ENCODE data around the gene BAHCC1. TPM values are rescaled to one million over a fixed set of nuclear protein-coding genes. Genes with fewer than 3 reads are reported as not detected.

BAHCC1 gene
- total and polyA plus RNA-seq, 9 of the 15 experiments (the other 6 are each of a cell fraction or from before 2014, with no cell fraction given): 0.14 to 26.9 (median 5.0) TPM

- TF ChIP-seq, protein P1, sequence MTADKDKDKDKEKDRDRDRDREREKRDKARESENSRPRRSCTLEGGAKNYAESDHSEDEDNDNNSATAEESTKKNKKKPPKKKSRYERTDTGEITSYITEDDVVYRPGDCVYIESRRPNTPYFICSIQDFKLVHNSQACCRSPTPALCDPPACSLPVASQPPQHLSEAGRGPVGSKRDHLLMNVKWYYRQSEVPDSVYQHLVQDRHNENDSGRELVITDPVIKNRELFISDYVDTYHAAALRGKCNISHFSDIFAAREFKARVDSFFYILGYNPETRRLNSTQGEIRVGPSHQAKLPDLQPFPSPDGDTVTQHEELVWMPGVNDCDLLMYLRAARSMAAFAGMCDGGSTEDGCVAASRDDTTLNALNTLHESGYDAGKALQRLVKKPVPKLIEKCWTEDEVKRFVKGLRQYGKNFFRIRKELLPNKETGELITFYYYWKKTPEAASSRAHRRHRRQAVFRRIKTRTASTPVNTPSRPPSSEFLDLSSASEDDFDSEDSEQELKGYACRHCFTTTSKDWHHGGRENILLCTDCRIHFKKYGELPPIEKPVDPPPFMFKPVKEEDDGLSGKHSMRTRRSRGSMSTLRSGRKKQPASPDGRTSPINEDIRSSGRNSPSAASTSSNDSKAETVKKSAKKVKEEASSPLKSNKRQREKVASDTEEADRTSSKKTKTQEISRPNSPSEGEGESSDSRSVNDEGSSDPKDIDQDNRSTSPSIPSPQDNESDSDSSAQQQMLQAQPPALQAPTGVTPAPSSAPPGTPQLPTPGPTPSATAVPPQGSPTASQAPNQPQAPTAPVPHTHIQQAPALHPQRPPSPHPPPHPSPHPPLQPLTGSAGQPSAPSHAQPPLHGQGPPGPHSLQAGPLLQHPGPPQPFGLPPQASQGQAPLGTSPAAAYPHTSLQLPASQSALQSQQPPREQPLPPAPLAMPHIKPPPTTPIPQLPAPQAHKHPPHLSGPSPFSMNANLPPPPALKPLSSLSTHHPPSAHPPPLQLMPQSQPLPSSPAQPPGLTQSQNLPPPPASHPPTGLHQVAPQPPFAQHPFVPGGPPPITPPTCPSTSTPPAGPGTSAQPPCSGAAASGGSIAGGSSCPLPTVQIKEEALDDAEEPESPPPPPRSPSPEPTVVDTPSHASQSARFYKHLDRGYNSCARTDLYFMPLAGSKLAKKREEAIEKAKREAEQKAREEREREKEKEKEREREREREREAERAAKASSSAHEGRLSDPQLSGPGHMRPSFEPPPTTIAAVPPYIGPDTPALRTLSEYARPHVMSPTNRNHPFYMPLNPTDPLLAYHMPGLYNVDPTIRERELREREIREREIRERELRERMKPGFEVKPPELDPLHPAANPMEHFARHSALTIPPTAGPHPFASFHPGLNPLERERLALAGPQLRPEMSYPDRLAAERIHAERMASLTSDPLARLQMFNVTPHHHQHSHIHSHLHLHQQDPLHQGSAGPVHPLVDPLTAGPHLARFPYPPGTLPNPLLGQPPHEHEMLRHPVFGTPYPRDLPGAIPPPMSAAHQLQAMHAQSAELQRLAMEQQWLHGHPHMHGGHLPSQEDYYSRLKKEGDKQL (CRISPR knock-in tag; IDR thresholded peaks at IDR 0.05; ENCODE audit: borderline replicate concordance): peak; percentile 75; the same call in 1 of the 2 replicates
Observed at GRCh38 chr17:81346908-81347349, 48.3 kb upstream of the BAHCC1 start (continued).

GRCh38 chr17:81347437-81347836 lies 47.8 kb upstream of the BAHCC1 start:
- peak overlapping the region in 1 of 2 experiments; percentile 85; a peak in 2 of 4 replicates for H3K9ac ChIP-seq (ENCODE audit: insufficient read depth in 1 of 2, low read depth in 2 of 2, low read length in 2 of 2)
- no peak for TF ChIP-seq ZNF75A (CRISPR knock-in tag; IDR thresholded peaks at IDR 0.05)
- no peak for TF ChIP-seq ZNF395 (CRISPR knock-in tag; IDR thresholded peaks at IDR 0.05)
- TF ChIP-seq KDM5B (IDR thresholded peaks at IDR 0.05; ENCODE audit: insufficient replicate concordance, low read depth, low read length): peak; percentile 31
- TF ChIP-seq, protein P2, sequence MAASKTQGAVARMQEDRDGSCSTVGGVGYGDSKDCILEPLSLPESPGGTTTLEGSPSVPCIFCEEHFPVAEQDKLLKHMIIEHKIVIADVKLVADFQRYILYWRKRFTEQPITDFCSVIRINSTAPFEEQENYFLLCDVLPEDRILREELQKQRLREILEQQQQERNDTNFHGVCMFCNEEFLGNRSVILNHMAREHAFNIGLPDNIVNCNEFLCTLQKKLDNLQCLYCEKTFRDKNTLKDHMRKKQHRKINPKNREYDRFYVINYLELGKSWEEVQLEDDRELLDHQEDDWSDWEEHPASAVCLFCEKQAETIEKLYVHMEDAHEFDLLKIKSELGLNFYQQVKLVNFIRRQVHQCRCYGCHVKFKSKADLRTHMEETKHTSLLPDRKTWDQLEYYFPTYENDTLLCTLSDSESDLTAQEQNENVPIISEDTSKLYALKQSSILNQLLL (CRISPR knock-in tag; IDR thresholded peaks at IDR 0.05; ENCODE audit: borderline replicate concordance): no peak
- TF ChIP-seq IRF2 (CRISPR knock-in tag; IDR thresholded peaks at IDR 0.05): no peak
- no peak for TF ChIP-seq COPS2 (conservative IDR thresholded peaks at IDR 0.05)

More at GRCh38 chr17:81347437-81347836, 47.8 kb upstream of the BAHCC1 start:
- Histone ChIP-seq H3K9me3 (replicated peaks; ENCODE audit: control insufficient read depth, insufficient read depth, low read depth, low read length) (no peaks in the 10 kb centered on the region), H3K79me2 (ENCODE audit: control insufficient read depth, insufficient read depth, low read length) (peaks cover 46% of the 10 kb centered on the region), H3K4me1 (replicated peaks in 1 of 2; ENCODE audit: control insufficient read depth in 2 of 2, insufficient read depth in 2 of 2, low read length in 2 of 2) (peaks cover 35 to 67% of the 10 kb centered on the region in 2 experiments), H3K9me1 (ENCODE audit: control insufficient read depth, insufficient read depth, low read length) (no peaks in the 10 kb centered on the region), H3K36me3 (ENCODE audit: control insufficient read depth, insufficient read depth, low read length) (peaks cover 9% of the 10 kb centered on the region; the same call in 1 of the 3 replicates), H2AFZ (ENCODE audit: low read depth, low read length) (no peak overlapping the region), H3K4me3 (no peak overlapping the region), H3K27me3 (ENCODE audit: control insufficient read depth in 2 of 2, insufficient read depth in 2 of 2, low read length in 2 of 2) (no peaks in the 10 kb centered on the region), H3K4me2 (ENCODE audit: insufficient read depth, low read length) (no peak overlapping the region; the same call in 1 of the 2 replicates), H3K27ac (ENCODE audit: extremely low read depth, low read depth, low read length) (0 out of 3 replicates have a peak overlapping the region, but pooled peaks have one; percentile 14), H4K20me1 (replicated peaks; ENCODE audit: control insufficient read depth, insufficient read depth, low read length) (no peaks in the 10 kb centered on the region)
- no peak for FAIRE-seq
- DNase-seq (ENCODE audit: extremely low read depth in 1 of 4, low spot score in 3 of 4): no peak
- in situ Hi-C loops (cut with MboI) (no loop called here), intact Hi-C loops (cut with micrococcal nuclease) (no loop called here)
- ChIA-PET POLR2A (interaction anchor here (0.7 kb wide), 1 partner anchor 365 kb away, joined by 3 read pairs; the partner anchor contains the start of gene SLC25A10), CTCF (ENCODE audit: low intra/inter-chr PET ratio) (no interaction called here)
- ATAC-seq: no peak
- WGBS (ENCODE audit: insufficient coverage, low coverage, missing lambda C conversion rate): 44% methylated on average over 3 of the region's 4 CpGs
- no TSS peak for BruUV-seq (replicated peaks)
